ENCODE data around the gene NOP16.

NOP16 gene

DNA sequence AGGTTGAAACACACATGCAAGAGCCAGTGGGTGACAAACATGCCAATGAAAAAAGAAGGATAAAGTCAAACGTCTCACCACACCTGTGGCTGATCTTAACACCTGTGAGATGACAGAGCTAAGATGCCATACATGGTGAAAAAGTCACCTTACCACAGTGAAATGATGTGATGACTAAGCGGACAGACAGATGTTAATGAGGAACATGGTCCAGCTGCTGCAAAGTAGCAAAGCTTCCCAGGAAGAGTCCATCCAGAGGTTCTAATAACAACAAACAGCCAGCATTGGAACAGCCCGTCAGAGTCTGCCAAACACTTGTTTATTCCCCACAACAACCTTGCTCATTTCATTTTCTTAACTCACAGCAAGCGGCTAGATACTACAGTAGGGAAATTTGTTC lies 28.7 kb downstream of the NOP16 start:
- no peak for DNase-seq (ENCODE audit: low spot score)

DNA sequence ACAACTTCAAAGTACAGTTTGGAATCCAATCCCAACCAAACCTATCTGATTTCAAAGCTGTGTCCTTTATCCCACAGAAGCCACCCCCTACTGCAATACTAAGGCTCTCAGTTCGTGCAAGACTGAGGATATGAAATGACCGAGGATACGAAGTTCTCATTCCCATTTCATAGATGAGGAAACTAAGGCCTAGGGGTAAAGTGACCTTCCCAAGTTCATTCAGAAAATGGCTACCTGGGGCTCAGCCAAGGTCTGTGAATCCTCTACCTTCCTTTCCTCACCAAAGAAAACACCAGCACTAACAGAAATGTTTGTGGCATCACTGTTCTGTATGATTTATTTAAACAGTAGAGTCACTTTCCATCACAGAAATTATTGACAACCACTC lies 32.2 kb downstream of the NOP16 start:
- DNase-seq (ENCODE audit: low spot score), result no peak

DNA sequence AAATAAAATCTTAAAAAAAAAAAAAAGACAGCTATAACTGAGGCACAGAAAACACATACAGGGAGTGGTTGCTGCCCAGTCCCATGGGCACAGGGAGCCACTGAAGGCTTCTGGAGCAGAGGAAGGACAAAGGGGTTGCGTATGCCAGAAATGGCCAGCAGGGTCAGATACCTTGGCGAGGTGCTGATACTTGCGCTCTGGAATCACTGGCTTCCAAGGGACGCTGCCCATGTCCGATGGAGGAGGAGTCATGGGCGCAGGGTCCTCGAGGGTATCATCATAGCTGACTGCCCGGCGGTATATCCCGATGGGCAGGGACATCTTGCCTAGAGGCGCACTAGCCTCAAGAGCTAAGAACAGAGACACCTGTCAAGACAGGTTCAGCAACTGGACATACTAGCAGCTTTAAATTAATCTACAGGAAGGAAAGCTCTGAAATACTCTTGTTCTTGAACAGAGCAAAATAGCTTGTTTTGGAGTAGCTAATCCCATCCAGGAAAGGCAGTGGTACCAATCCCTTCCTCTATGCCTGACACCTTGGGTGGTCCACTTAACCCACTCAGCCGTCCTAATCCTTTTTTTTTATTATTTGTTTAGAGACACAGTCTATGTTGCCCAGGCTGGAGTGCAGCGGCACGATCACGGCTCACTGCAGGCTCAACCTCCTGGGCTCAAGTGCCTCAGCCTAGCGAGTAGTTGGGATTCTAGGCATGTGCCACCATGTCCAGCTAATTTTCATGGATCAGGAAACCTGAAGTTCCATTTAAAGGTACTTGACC lies 32.8 kb downstream of the NOP16 start:
- no peak for DNase-seq (ENCODE audit: low spot score)

DNA sequence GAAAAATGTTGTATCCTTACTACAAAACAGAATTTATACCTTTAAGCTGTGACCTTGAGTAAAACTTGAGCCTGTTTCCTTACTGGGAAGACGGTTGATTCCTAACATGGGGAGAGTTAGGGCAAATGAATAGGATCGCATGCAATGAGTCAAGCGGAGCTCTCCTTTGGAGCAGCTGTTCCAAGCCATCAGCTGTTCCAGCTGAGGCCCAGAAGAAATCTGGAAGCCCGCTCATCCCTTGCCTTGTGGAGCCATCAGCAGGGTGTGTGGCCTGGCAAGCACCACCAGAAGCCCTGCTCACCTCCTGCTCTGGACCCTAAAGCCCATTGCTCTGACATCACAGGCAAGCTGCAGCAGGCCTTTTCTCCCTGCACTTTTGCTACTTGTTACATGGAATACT lies 34.9 kb downstream of the NOP16 start:
- no peak for DNase-seq (ENCODE audit: low spot score)

DNA sequence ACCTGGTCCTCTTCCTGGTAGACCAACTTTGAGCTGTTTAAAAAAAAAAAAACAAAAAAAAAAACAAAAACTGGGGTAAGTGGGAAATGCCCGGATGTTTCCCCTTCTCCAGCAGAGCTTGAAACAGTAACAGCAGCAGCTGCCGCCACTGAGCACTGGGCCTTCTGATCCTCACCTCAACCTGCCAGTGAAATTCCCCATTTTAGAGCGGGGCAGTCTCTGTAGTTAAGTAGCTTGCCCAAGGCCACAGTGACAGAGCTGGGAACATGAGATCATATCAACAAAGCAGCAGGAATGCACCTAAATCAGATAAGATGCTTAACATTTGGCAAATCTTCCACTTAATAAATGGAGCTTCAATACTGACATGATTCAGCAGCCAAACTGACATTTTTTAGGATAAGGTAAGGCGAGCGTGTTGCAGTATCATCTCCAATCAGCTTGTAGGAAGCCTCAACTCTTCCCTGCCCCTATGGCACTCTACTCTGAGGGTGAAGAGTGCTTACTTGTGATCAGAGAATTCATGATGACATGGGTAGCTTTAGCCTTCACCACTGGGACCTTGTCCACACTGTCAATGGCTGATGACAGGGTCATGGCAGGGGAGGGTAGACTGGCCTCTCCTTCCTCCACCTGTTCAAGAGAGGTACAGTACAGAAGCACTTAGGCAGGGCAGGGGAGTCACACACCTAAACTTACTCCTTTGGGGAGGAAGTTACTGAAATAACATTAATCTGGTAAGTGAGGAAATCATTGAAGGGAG lies 36.1 kb downstream of the NOP16 start:
- DNase-seq (ENCODE audit: low spot score), result no peak

DNA sequence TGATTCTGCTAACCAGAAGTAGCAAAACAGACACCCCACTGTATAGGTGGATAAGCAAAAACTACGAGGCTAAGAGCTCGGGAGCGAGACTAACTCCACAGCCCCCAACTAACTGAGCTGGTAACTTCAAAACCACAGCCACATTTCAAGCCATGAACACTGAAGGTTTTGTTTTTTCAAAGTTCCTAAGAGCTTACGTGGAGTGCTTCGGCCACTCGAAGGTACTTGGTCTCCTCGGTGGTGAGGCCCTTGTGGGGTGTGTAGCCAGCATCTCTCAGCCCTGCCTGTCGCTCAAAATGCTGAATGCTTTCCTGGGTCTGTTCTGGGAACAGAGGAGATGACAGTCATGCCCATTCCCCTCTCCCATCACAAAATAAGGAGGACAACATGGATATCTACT lies 38.0 kb downstream of the NOP16 start:
- DNase-seq (ENCODE audit: low spot score), result no peak

DNA sequence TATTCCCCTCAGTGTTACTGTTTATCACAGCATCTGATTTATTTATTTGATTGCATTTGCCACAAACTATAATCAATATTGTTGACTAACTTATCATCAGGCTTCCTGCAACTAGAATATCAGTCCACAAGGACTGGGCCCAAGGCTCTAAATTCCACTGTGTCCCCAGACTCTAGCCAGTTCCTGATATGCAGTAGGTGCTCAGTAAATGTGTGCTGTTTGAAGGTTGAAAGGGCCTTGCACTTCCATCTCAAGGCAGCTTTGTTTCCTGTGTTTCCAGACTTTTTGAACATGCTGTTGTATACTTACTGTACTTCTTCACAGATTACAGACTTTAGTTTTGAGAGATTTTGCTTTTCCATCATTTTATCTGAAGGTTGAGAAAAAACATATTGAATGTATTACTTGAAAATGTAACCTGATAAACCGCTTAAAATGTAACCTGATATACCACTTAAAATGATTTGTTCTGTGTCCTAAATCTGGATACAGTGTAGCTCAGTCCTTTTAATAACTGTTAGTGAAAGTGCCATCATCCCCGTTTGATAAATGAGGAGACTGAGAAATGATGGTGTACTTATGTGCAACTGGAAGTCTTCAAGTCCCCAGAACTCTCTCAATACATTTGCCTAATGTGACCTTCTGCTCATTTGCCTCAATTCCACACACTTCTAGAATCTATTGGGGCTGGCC lies 45.5 kb downstream of the NOP16 start:
- no peak for DNase-seq (ENCODE audit: low spot score)

DNA sequence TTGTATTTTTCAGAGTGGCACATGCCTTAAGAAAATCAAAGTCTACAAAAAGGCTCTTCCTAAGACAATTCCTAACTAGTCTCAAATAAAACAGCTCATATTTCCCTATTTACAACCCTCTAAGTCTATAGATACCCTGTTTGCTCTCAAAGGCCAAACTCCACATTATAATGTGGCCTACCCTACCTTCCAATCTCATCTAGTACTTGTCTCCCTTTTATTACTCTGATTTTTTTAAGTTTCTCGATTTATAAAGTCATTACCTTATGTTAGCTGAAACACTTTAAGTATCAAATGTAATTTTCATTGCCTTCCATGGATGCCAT lies 46.3 kb downstream of the NOP16 start:
- no peak for DNase-seq (ENCODE audit: low spot score)

DNA sequence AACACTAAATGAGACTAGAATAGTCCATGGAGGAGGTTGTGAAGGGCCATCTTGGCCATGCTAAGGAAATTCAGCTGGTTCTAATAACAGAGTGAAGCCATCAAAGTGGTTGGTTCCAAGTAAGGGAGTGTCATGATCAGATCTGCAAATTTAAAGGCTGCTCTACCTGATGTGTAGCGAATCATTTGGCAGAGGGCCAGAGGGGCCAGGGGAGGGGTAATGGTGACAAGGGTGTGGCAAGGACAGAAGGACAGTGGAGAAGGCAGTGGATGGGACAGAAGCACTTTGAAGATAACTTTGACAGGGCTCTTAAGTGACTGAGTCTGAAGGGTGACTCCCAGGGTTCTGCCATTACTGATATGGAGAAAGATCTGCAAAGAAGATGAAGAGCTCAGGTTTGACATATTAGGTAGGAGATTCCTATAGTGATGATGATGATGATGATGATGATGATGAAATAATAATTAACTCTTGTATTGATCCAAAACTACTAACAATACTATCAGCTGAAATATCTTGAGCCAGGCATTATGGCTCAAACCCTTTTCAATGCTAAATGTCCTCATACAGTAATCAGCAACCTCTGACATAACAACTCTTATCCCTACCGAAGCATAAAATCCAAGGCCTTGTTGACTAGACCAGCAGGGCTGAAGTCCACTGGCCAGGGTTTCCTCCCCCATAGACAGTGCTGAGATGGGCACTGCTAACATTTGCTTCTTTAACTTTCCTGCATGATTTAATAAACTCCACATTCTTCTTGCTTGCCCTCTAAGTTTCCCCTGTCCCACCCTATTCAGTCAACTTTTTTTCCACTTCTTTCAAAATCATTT lies 46.9 kb downstream of the NOP16 start:
- no peak for DNase-seq (ENCODE audit: low spot score)

DNA sequence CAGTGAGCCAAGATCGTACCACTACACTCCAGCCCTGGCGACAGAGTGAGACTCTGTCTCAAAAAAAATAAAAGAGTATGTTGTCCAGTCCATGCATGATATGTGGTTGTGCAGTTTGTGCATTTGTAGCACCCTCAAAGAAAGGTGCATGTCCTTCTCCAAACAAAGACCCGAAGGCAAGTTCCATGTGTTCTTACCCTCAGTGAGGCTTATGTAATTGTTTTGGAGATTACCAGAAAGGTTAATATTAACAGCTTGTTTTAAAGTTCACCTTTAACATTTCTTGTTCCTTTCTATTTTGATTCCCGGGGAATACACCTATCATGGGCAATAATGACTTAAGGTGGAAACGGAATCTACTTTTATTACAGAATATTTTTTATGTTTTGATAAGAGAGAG lies 49.1 kb downstream of the NOP16 start:
- DNase-seq (ENCODE audit: low spot score), result no peak

DNA sequence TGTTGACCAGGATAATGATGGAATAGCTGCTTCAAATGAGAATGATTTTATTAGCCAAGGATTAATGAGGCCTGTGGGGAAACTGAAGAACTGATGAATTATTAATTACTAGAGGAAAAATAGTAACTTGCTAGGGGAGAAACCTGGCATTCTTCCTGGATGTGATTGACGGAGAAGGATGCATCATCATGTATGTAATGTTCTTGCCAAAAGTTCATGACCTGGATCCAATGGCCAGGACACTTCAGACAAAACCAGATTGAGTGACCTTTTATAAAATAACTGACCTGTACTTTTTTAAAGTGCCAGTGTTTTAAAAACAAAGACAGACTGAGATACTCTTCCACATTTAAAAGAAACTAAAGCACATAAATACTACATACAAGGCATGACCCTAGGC lies 50.5 kb downstream of the NOP16 start:
- no peak for DNase-seq (ENCODE audit: low spot score)

DNA sequence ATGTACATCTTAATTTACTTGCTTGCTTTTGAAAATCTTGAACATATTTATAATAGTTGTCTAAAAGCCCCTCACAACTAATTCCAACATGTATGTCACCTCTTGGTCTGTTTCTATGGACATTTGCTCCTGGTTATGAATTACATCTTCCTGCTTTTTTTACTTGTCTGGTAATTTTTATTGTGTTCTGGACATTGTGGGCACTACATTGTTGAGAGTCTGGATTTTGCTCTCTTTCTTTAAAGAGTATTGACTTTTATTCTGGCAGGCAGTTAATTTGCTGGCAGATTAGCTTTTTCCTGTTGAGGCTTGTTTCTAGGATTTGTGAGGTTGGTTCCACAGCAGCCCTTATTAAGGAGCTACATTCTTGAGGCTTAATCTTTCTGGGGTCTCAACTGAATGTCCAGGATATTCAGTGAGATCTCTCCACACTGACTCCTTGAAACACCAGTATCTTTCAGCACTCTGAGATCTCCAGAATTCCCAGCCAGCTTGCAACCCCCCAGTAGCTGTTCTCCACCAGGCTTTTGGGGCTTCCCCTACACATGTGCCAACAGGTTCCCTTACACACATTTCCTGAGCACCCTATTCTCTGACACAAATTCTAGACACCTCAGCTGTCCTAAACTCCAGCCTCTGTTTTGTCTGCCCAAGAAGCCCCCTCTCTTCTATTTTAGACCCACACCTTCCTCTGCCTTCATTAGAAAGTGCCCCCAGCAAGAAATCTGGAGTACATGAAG lies 54.2 kb downstream of the NOP16 start:
- no peak for DNase-seq (ENCODE audit: low spot score)

Data from AG08395 (cell line).